Stimulated activated naive CD8-positive, alpha-beta T cell treated with anti-CD3 and anti-CD28 coated beads, Interleukin-15, Interleukin-2, amounts not matched to agents 100 U/mL and 50 U/mL, for 24 hours (primary cell): ENCODE data around the gene TDRD1.

Experiments used
- ATAC-seq: fragments of 150-1000 bp; cut with Tn5 transposase; one replicate; pipeline ENCODE4 v1.10.0; 2021
- DNase-seq: peaks from one replicate; pipeline ENCODE4 v3.0.0; 2021

Gene TDRD1

GRCh38 chr10:114265392-114266053 lies 86.4 kb downstream of the TDRD1 start:
- DNase-seq (no peak), ATAC-seq (no peak)

- no peak for DNase-seq
Observed at GRCh38 chr10:114266521-114266920, 87.4 kb downstream of the TDRD1 start.

GRCh38 chr10:114271075-114271778 lies 92.1 kb downstream of the TDRD1 start:
- no peak for DNase-seq
- ATAC-seq = no peak

More at GRCh38 chr10:114266521-114266920, 87.4 kb downstream of the TDRD1 start:
- no peak for ATAC-seq

- ATAC-seq = no peak
- no peak for DNase-seq
Observed at GRCh38 chr10:114271779-114272167, 92.6 kb downstream of the TDRD1 start.

GRCh38 chr10:114272696-114273095 lies 93.5 kb downstream of the TDRD1 start:
- DNase-seq (no peak), ATAC-seq (no peak)

- ATAC-seq (no peak), DNase-seq (no peak)
Observed at GRCh38 chr10:114273910-114274309, 94.8 kb downstream of the TDRD1 start.

GRCh38 chr10:114274616-114275453 lies 95.7 kb downstream of the TDRD1 start:
- no peak for ATAC-seq
- DNase-seq = no peak

- ATAC-seq = no peak
- DNase-seq = no peak
Observed at GRCh38 chr10:114276066-114276465, 96.9 kb downstream of the TDRD1 start.

- DNase-seq (no peak), ATAC-seq (no peak)
Observed at GRCh38 chr10:114276671-114277070, 97.5 kb downstream of the TDRD1 start.

- ATAC-seq (no peak), DNase-seq (no peak)
Observed at GRCh38 chr10:114278140-114278883, 99.2 kb downstream of the TDRD1 start.

GRCh38 chr10:114278884-114279191 lies 99.7 kb downstream of the TDRD1 start:
- ATAC-seq (no peak), DNase-seq (no peak)

GRCh38 chr10:114279289-114279688 lies 100.1 kb downstream of the TDRD1 start:
- DNase-seq = no peak
- no peak for ATAC-seq

GRCh38 chr10:114279901-114280644 lies 100.9 kb downstream of the TDRD1 start:
- ATAC-seq = no peak

GRCh38 chr10:114281006-114281405 lies 101.9 kb downstream of the TDRD1 start:
- ATAC-seq (no peak), DNase-seq (no peak)

More at GRCh38 chr10:114279901-114280644, 100.9 kb downstream of the TDRD1 start:
- no peak for DNase-seq

GRCh38 chr10:114281461-114281860 lies 102.3 kb downstream of the TDRD1 start:
- ATAC-seq (no peak), DNase-seq (no peak)
